Ramos (cell line): ENCODE results near the gene PLB1.
"Not testable (repeated sequence)": the region's sequence is repeated elsewhere in the genome, so short reads cannot be mapped to it uniquely, and the experiment has no call there.

Experiments used
- in situ Hi-C: fragments of 300-500 bp; cut with MboI; formaldehyde crosslinking; loops from one replicate; pipeline ENCODE4 v1.14.3; 2022; ENCODE audit warnings: low sequenced_read_pairs; ENCODE audit not compliant: unreplicated experiment

Gene PLB1

DNA sequence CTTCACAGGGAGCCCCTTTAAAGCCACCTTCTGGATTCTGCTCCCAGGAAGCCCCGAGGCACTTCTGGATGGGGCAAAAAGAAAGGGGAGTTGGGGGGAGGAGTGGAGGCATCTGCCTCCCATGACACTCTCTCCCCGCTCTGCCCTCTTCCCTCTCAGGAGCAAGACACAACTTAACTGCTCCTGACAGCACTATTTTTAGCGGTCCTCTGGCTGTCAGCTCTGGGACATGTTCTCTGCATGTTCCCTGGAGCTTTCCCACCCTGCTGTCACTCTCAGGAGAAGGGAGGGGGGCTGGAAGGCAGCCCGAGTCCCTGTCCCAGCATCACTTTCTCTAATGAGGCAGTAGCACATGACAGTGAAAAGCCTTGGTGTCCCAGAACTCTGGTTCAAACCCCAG is 32.3 kb downstream of the PLB1 start:
- in situ Hi-C loops, result no loop called here

- in situ Hi-C loops, result no loop called here
Measured at GRCh38 chr2:28530782-28531181, 34.9 kb downstream of the PLB1 start.

DNA sequence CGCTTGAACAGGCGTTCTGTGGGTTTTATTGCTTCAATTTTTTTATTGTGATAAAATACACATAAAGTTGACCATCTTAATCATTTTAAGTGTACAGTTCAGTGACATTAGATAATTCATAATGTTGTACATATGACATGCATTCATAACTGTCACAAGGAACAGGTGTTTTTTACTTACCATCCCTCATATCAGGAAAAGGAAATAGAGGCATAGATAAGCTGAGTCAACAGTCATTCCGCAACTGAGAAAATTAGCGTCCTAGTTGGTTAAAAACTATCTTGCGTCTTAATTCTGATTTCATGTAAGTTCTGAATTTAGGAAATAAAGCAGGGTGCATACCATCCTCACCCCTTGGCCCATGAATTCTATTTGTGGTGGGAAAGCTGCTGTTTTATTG is 36.5 kb downstream of the PLB1 start:
- in situ Hi-C loops, result no loop called here

- in situ Hi-C loops, result no loop called here
Measured at GRCh38 chr2:28533044-28533680, 37.3 kb downstream of the PLB1 start.

GRCh38 chr2:28534817-28535216 is 39.0 kb downstream of the PLB1 start:
- in situ Hi-C loops, result no loop called here

- in situ Hi-C loops, result no loop called here
Measured at GRCh38 chr2:28538134-28538533, 42.3 kb downstream of the PLB1 start.

- in situ Hi-C loops, result no loop called here
Measured at GRCh38 chr2:28538652-28539051, 42.8 kb downstream of the PLB1 start.

GRCh38 chr2:28539118-28539541 is 43.3 kb downstream of the PLB1 start:
- in situ Hi-C loops, result no loop called here

GRCh38 chr2:28543316-28544035 is 47.6 kb downstream of the PLB1 start:
- in situ Hi-C loops, result no loop called here

- in situ Hi-C loops, result no loop called here
Measured at GRCh38 chr2:28544036-28544346, 48.1 kb downstream of the PLB1 start.

GRCh38 chr2:28544405-28544921 is 48.6 kb downstream of the PLB1 start:
- in situ Hi-C loops, result no loop called here

GRCh38 chr2:28544922-28545589 is 49.2 kb downstream of the PLB1 start:
- in situ Hi-C loops, result no loop called here

GRCh38 chr2:28545590-28546200 is 49.8 kb downstream of the PLB1 start:
- in situ Hi-C loops, result no loop called here

DNA sequence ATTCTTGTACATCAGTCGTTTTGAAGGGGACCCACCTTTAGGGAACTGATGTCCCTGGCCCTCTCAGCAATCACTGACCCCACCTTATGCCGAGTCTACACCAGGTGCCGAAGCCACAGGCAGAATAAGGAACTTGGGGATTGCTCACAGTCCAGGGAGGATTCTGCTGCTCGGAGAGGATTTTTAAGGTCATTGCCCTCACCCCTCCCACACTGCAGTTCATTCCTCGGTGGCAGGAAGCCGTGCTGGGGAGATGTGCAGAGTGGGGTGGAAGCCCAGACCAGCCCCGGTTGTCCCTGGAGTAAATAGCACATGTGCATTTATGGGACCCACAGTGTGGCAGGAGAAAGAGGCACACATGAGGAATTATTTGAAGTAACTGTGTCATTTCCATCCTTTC is 50.4 kb downstream of the PLB1 start:
- in situ Hi-C loops, result no loop called here

DNA sequence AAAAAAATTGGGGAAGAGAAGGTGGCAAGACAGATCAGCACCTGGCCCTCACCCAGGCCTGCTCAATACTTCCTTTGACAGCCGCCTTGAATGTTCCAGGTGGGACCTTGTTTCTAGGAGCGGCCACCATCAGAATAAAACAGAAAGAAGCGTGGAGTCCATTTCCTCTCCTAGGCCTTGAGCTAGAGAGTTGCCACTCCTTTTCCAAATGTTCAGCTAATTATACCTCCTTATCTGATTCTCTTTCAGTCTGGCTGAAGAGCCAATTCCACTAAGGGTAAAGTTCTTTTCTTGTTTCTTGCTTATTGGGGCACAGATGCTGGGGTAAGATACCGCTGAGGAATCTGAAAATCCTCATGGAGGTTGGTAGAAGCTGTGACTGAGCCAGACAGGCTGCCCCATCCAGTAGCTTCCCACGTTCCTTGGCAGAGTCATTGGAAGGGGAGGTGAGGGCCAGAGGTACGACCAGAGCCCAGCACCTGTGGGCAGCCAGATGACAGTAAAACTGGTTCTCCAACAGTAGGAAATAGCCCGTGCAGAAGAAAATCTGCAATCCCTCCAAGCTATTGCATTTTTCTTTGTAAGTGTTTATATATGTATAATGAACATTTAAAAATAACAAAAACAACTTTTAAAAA is 51.5 kb downstream of the PLB1 start:
- in situ Hi-C loops, result no loop called here

GRCh38 chr2:28547906-28548600 is 52.2 kb downstream of the PLB1 start:
- in situ Hi-C loops, result no loop called here

- in situ Hi-C loops, result not testable (repeated sequence)
Measured at GRCh38 chr2:28550345-28550744, 54.5 kb downstream of the PLB1 start.

DNA sequence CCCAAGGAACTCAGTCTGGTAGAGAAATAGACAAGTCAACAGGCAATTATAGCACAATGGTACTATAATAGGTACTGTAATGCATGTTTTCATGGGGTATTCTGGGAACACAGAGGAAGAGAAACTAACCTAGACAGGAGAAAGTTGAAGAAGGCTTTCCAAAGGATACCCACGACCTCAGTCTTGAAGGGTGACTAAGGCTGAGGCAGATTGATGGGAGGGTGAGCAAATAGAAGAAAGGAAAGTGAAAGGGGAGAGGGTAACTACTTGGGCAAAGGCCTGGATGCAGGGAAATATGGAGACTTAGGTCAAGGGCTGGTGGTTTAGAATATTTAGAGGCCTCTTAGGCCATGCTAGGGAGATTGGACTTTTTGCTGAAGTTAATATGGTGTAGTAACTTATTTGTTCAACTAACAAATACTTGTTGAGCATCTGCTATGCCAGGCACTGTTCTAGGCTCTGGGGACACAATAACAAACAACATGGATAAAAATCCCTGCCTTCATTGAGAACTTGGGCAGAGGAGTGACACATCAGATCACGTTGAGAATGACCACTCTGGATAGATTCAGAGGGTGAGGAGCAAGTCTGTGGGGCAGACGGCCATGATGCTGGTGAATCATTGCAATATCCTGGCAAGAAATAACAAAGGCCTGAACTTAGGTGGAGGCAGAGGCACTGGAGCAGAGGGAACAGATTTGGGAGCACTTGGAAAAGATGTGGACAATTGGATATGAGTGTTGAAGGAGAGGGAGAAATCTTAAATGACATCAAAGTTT is 56.4 kb downstream of the PLB1 start:
- in situ Hi-C loops, result no loop called here

DNA sequence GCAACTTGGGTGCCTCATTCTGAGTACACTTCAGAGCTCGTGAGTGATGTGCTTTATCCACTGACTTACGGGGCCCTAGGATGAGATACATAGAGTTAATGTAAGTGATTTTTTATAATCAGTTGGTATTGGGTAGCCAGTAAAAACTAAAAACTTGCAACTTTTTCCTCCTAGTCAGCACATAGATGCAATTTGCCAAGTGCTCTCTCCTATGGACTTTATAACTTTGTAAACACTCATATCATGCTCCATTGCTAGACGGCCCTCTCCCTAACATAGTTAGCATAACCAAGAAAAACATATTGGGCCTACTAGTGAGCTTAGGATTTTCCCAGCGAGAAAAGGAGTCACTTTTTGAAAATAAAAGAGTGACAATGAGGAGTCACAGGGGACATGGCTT is 60.4 kb downstream of the PLB1 start:
- in situ Hi-C loops, result no loop called here
